ENCODE results near the gene PARD6B.
A peak's percentile ranks its signal among the peaks of the same experiment; 100 is the strongest.
"Not testable (repeated sequence)": the region's sequence is repeated elsewhere in the genome, so short reads cannot be mapped to it uniquely, and the experiment has no call there.

PARD6B gene

DNA sequence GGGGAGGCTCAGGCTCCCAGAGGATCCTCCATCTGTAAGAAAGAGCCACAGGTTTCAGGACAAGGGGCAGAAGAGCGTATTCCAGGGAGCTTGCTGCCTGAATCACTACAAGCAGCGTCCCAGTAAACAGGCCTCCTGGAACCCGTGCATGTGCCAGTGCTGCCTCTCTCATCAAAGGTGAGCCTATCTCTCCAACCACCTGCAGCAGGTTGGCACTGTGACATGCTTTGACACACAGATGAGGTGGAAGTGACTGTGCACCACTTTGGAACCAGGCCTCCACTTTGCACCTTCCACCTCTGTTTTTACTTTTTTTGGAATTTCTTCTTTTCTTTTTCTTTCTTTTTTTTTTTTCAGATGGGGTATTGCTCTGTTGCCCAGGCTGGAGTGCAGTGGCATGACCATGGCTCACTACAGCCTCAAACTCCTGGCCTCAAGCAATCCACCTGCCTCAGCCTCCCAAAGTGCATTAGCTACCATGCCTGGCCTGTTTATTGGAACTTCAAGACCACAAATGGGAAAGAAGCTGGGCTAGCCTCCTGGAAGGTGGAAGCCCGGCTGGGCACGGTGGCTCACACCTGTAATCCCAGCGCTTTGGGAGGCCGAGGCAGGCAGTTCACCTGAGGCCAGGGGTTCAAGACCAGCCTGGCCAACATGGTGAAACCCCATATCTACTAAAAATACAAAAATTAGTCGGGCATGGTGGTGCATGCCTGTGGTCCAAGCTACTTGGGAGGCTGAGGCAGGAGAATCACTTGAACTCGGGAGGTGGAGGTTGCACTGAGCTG, 27.5 kb upstream of the PARD6B start:
- not testable (repeated sequence) for DNase-seq (ENCODE audit: low spot score)

DNA sequence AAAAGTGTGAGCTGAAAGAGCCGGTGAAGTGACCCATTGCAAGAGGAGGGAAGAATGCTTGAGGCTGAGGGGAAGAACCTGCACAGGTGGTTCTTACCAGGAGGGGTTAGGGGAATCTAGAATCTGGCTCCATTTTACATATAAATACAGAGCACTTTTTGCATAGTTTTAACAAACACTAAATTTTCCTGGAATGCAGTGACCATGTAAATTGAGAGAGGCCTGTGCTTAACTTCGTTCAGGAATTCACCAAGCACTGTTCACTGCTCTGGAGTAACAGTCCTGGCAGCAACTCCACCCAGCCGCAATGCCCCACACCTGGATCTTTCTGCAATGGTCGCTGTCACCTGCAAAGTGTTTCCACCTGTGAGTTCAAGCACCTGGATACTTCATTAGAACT, 26.9 kb upstream of the PARD6B start:
- DNase-seq (ENCODE audit: low spot score): no peak

DNA sequence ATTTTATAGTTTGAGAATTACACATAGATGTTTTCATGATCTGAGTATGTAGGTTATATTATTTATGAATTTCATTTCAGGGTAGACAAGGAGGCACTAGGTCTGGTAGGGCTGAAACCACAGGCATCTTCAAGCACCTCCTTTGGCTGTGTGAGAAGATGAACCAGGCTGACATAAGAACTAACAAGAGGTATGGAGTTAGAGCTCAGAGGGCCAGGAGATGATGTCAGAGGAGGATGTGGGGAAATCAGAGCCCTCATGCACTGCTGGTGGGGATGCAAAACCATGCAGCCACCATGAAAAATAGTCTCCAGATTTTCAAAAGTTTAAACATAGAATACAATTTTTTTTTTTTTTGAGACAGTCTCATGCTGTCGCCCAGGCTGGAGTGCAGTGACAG, 26.4 kb upstream of the PARD6B start:
- DNase-seq (ENCODE audit: low spot score): no peak

DNA sequence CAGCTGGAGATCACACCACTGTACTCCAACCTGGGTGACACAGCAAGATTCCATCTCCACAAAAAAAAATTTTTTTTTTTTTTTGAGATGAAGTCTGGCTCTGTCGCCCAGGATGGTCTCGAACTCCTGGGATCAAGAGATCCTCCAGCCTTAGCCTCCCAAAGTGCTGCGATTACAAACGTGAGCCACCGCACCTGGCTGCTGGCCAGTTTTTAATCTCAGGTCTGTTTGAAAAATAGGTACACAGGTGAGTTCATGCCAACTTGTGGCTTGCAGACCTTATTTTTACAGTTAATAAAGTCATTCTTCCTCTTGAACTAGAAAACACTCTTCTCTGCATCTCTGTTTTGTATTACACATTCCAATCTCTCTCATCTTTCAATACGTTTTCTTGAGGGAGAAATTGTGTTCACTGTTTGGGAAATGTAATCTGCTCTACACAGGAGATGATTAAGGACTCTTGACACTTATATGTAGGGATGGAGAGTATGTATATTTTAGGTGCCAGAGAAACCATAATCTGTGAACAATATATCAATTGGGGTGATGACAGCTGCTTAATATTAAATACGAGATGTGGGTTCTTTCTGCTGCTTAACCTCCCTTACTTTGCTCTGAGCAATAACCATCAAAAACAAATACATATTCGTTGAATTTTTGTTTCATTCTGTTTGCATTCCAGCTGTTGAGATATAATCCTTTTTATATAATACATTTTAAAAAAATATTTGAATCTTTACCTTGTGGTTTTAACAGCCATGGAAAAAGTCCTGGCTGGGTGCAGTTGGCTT, 22.3 kb upstream of the PARD6B start:
- DNase-seq (ENCODE audit: low spot score): no peak

DNA sequence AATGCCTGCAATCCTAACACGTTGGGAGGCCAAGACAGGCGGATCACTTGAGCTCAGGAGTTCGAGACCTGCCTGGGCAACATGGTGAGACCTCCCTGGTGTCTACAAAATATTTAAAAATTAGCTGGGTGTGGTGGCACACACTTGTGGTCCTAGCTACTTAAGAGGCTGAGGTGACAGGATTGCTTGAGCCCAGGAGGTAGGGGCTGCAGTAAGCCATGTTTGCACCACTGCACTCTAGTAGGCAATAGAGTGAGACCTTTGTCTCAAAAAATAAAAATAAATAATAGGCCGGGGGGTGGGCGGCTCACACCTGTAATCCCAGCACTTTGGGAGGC, 21.8 kb upstream of the PARD6B start:
- DNase-seq (ENCODE audit: low spot score): no peak

GRCh38 chr20:50710492-50711063, 20.8 kb upstream of the PARD6B start:
- no peak for DNase-seq (ENCODE audit: low spot score)

- no peak for DNase-seq (ENCODE audit: low spot score)
Measured at GRCh38 chr20:50711113-50711825, 20.1 kb upstream of the PARD6B start.

- DNase-seq (ENCODE audit: low spot score): no peak
Measured at GRCh38 chr20:50712771-50713656, 18.4 kb upstream of the PARD6B start.

- DNase-seq (ENCODE audit: low spot score): peak; percentile 43
Measured at GRCh38 chr20:50713657-50714101, 17.7 kb upstream of the PARD6B start.

- DNase-seq (ENCODE audit: low spot score): not testable (repeated sequence)
Measured at GRCh38 chr20:50714426-50714825, 17.0 kb upstream of the PARD6B start.

DNA sequence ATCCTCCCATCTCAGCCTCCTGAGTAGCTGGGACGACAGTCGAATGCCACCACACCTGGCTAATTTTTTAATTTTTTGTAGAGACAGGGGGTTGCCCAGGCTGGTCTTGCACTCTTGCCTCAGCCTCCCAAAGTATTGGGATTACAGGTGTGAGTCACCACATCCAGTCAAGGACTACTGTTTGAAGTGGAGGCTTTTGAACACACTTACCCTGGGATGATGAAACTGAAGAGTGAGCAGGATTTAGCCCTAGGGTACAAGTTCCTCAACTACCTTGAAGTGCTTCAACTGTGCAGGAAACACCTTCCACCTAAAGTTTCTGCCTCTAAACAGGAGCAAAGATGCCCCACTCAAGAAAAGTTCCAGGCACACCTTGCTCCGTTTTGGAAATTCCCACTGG, 15.7 kb upstream of the PARD6B start:
- no peak for DNase-seq (ENCODE audit: low spot score)

DNA sequence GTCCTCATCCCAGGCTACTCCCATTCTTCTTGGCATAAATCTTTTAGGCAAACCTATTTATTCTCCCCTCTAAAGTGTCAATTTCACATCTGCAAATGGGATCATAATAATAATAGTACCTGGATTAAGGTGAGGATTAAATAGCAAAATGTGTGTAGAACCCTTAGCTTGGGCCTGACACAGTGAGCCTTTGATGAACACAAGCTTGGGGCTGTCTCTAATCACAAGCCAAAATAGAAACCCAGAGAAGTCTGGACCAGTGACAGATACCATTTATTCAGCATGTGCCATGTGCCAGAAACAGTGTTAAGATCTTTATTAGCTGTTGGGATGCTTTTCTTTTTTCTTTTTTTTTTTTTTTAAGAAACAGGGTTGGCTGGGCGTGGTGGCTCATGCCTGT, 14.9 kb upstream of the PARD6B start:
- DNase-seq (ENCODE audit: low spot score): no peak

DNA sequence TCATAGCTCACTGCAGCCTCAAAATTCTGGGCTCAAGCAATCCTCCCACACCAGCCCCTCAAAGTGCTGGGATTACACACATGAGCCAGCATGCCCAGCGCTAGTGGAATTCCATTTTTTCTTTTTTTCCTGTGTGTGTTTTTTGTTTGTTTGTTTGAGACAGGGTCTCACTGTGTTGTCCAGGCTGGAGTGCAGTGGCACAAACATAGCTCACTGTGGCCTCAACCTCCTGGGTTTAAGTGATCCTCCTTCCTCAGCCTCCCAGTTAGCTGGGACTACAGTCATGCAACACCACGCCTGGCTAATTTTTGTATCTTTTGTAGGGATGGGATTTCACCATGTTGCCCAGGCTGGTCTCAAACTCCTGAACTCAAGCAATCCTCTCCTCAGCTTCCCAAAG, 14.1 kb upstream of the PARD6B start:
- no peak for DNase-seq (ENCODE audit: low spot score)

- no peak for DNase-seq (ENCODE audit: low spot score)
Measured at GRCh38 chr20:50717974-50718761, 13.2 kb upstream of the PARD6B start.

GRCh38 chr20:50719328-50719727, 12.1 kb upstream of the PARD6B start:
- DNase-seq (ENCODE audit: low spot score): no peak

DNA sequence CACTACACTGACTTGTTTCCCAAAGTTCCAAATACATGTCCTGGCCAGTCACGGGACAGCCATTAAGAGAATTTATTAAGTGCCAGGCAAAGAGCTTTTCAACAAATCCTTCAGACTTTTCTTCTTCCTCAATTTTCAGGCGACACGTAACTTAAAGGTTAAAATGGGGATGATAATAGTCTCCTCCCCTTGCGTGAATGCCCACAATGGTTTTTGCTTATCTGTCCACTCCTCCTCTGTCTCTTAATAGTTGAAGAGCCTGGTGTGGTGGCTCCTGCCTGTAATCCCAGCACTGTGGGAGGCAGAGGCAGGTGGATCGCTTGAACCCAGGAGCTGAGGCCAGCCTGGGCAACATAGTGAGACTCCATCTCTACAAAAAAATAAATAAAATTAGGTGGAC, 11.4 kb upstream of the PARD6B start:
- DNase-seq (ENCODE audit: low spot score): no peak

- DNase-seq (ENCODE audit: low spot score): no peak
Measured at GRCh38 chr20:50720582-50720981, 10.8 kb upstream of the PARD6B start.

- no peak for DNase-seq (ENCODE audit: low spot score)
Measured at GRCh38 chr20:50721881-50722281, 9.5 kb upstream of the PARD6B start.

- DNase-seq (ENCODE audit: low spot score): no peak
Measured at GRCh38 chr20:50722424-50723155, 8.8 kb upstream of the PARD6B start.

DNA sequence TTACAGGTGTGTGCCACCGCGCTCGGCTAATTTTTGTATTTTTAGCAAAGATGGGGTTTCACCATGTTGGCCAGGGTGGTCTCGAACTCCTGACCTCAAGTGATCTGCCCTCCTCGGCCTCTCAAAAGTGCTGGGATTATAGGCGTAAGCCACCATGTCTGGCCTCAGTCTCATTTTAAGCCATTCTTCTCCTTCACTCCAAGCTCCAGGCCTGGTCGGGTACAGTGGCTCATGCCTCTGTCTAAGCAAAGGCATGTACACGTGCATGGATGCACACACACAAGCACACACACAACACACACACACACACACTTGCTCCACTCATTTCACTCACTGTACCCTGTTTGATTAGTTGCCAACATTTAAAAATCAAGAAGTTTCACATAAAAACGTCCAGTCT, 7.7 kb upstream of the PARD6B start:
- no peak for DNase-seq (ENCODE audit: low spot score)

Data from hepatic stellate cell (primary cell).